Liver (tissue), 9 donors: ENCODE measurements around the gene PAPPA. TPM values are rescaled to one million over a fixed set of nuclear protein-coding genes. Genes with fewer than 3 reads are reported as not detected.

Source experiments
- DNase-seq: peaks from one replicate; pipeline ENCODE4 v3.0.0-alpha.2; 2017; ENCODE audit warnings: low spot score
- H3K27ac ChIP-seq, 2 donors: one replicate each; pipeline ENCODE4 v1.7.0; 2013; ENCODE audit warnings: inconsistent platforms in 2 of 2, low read length in 2 of 2, control low read depth in 1 of 2, low read depth in 1 of 2, mild to moderate bottlenecking in 1 of 2
- H3K27me3 ChIP-seq, 4 donors: one replicate each; pipeline versions ENCODE4 v1.6.1 to v1.7.0; 2013; ENCODE audit warnings: low read length in 3 of 4, inconsistent platforms in 1 of 4, mild to moderate bottlenecking in 1 of 4, moderate library complexity in 1 of 4; ENCODE audit not compliant: control insufficient read depth in 4 of 4, insufficient read depth in 4 of 4
- H3K36me3 ChIP-seq, 4 donors: one replicate each; pipeline versions ENCODE4 v1.6.1 to v1.7.0; 2013; ENCODE audit warnings: low read length in 3 of 4, mild to moderate bottlenecking in 3 of 4, low read depth in 1 of 4, moderate library complexity in 1 of 4; ENCODE audit not compliant: control insufficient read depth in 4 of 4, insufficient read depth in 3 of 4
- H3K4me1 ChIP-seq, 4 donors: one replicate each; pipeline versions ENCODE4 v1.6.1 to v1.7.0; 2013; ENCODE audit warnings: low read length in 3 of 4, mild to moderate bottlenecking in 3 of 4, moderate library complexity in 1 of 4; ENCODE audit not compliant: control insufficient read depth in 4 of 4, insufficient read depth in 4 of 4
- H3K4me3 ChIP-seq, 3 donors: one replicate each; pipeline versions ENCODE4 v1.6.1 to v1.7.0; 2013; ENCODE audit warnings: low read length in 3 of 3, control low read depth in 1 of 3, low read depth in 1 of 3, mild to moderate bottlenecking in 1 of 3
- H3K9ac ChIP-seq, 2 donors: one replicate each; pipeline ENCODE4 v1.7.0; 2013; ENCODE audit warnings: low read length in 2 of 2, mild to moderate bottlenecking in 2 of 2, moderate library complexity in 2 of 2, control low read depth in 1 of 2, low read depth in 1 of 2
- H3K9me3 ChIP-seq, 4 donors: one replicate each; pipeline versions ENCODE4 v1.6.1 to v1.7.0; 2013; ENCODE audit warnings: low read length in 3 of 4; ENCODE audit not compliant: control insufficient read depth in 4 of 4
- ATF3 ChIP-seq: IDR thresholded peaks from 2 replicates; pipeline ENCODE4 v1.6.1; 2016; ENCODE audit warnings: antibody characterized with exemption
- EGR1 ChIP-seq, 2 donors: IDR thresholded peaks; 2 replicates each; pipeline ENCODE4 v1.6.1; 2016 to 2018; ENCODE audit warnings: antibody characterized with exemption in 2 of 2, low read depth in 2 of 2
- FOXA1 ChIP-seq: IDR thresholded peaks from 2 replicates; pipeline ENCODE4 v1.6.1; 2016; ENCODE audit warnings: antibody characterized with exemption
- FOXA2 ChIP-seq: IDR thresholded peaks from 2 replicates; pipeline ENCODE4 v1.6.1; 2016; ENCODE audit warnings: antibody characterized with exemption
- GABPA ChIP-seq, 2 donors: IDR thresholded peaks in 1 of 2; conservative IDR thresholded peaks in 1 of 2; 2 replicates each; pipeline ENCODE4 v1.6.1; 2016; ENCODE audit warnings: antibody characterized with exemption in 2 of 2, mild to moderate bottlenecking in 1 of 2, moderate library complexity in 1 of 2
- HNF4A ChIP-seq, 2 donors: conservative IDR thresholded peaks; 2 replicates each; pipeline ENCODE4 v1.6.1; 2016; ENCODE audit warnings: antibody characterized with exemption in 2 of 2, mild to moderate bottlenecking in 2 of 2
- HNF4G ChIP-seq: IDR thresholded peaks from 2 replicates; pipeline ENCODE4 v1.6.1; 2016; ENCODE audit warnings: antibody characterized with exemption
- JUND ChIP-seq, 2 donors: IDR thresholded peaks; 2 replicates each; pipeline ENCODE4 v1.6.1; 2016; ENCODE audit warnings: antibody characterized with exemption in 2 of 2
- MAX ChIP-seq: IDR thresholded peaks from 2 replicates; pipeline ENCODE4 v1.6.1; 2016; ENCODE audit warnings: antibody characterized with exemption
- NR2F2 ChIP-seq: IDR thresholded peaks from 2 replicates; pipeline ENCODE4 v1.6.1; 2016; ENCODE audit warnings: antibody characterized with exemption
- RAD21 ChIP-seq, 2 donors: IDR thresholded peaks; 2 replicates each; pipeline ENCODE4 v1.6.1; 2016; ENCODE audit warnings: antibody characterized with exemption in 2 of 2, mild to moderate bottlenecking in 2 of 2
- REST ChIP-seq: IDR thresholded peaks from 2 replicates; pipeline ENCODE4 v1.6.1; 2016; ENCODE audit warnings: antibody characterized with exemption, mild to moderate bottlenecking
- SP1 ChIP-seq: IDR thresholded peaks from 2 replicates; pipeline ENCODE4 v1.6.1; 2018; ENCODE audit warnings: antibody characterized with exemption, mild to moderate bottlenecking
- TAF1 ChIP-seq: conservative IDR thresholded peaks from 2 replicates; pipeline ENCODE4 v1.6.1; 2016; ENCODE audit warnings: antibody characterized with exemption, mild to moderate bottlenecking
- YY1 ChIP-seq: IDR thresholded peaks from 2 replicates; pipeline ENCODE4 v1.6.1; 2016; ENCODE audit warnings: antibody characterized with exemption, mild to moderate bottlenecking
- ZBTB33 ChIP-seq: IDR thresholded peaks from 2 replicates; pipeline ENCODE4 v1.6.1; 2016; ENCODE audit warnings: antibody characterized with exemption
- WGBS: extraction: QIAGEN DNeasy Blood & Tissue Kit; methylation state at CpG from one replicate; pipeline ENCODE4 v1.1.7; 2013; 5-methylcytosine and 5-hydroxymethylcytosine counted together
- polyA plus RNA-seq, 2 donors: library from polyadenylated mRNA; stranded (reverse) in 1 of 2; unstranded in 1 of 2; fragments of 200-250 nt in 1 of 2; fragments of >200 nt in 1 of 2; fragmentation: Nextera tagmentation in 1 of 2; extraction: Ambion mirVana in 1 of 2; gene quantifications; one replicate each; pipeline versions ENCODE4 v1.2.1 to v1.2.3, GENCODE V29; 2013 to 2015
- total RNA-seq, 2 donors: library from RNA; depleted of rRNA; stranded (reverse); fragments of >200 nt; gene quantifications; one replicate each; pipeline ENCODE4 v1.2.3, GENCODE V29; 2014
- TF ChIP-seq, protein P1 (sequence below): fragments of 150-350 bp; IDR thresholded peaks from 2 replicates; pipeline ENCODE4 v1.5.1; 2017; ENCODE audit warnings: improper control_type of control experiment, low read depth, low read length; ENCODE audit not compliant: missing input control
- donor health status: healthy.
- donor health status: healthy.
- donor health status: healthy.
- donor health status: healthy.
- donor health status: healthy.

The PAPPA gene
- total and polyA plus RNA-seq, 4 donors = 0.03 to 0.33 (median 0.20) TPM

- 85% methylated on average over 8 of the region's 8 CpGs for WGBS
- TF ChIP-seq, protein P1, sequence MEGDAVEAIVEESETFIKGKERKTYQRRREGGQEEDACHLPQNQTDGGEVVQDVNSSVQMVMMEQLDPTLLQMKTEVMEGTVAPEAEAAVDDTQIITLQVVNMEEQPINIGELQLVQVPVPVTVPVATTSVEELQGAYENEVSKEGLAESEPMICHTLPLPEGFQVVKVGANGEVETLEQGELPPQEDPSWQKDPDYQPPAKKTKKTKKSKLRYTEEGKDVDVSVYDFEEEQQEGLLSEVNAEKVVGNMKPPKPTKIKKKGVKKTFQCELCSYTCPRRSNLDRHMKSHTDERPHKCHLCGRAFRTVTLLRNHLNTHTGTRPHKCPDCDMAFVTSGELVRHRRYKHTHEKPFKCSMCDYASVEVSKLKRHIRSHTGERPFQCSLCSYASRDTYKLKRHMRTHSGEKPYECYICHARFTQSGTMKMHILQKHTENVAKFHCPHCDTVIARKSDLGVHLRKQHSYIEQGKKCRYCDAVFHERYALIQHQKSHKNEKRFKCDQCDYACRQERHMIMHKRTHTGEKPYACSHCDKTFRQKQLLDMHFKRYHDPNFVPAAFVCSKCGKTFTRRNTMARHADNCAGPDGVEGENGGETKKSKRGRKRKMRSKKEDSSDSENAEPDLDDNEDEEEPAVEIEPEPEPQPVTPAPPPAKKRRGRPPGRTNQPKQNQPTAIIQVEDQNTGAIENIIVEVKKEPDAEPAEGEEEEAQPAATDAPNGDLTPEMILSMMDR = no peak
- no peak for TF ChIP-seq SP1
- no peak for TF ChIP-seq TAF1
- no peak for TF ChIP-seq JUND (IDR thresholded peaks at IDR 0.05)
- no peak for TF ChIP-seq HNF4A (conservative IDR thresholded peaks at IDR 0.05)
- no peak for TF ChIP-seq GABPA (IDR thresholded peaks at IDR 0.05 in 1 of 2, conservative IDR thresholded peaks at IDR 0.05 in 1 of 2)
- no peak for TF ChIP-seq RAD21 (IDR thresholded peaks at IDR 0.05)
- no peak for TF ChIP-seq FOXA1
- TF ChIP-seq FOXA2 = no peak
- TF ChIP-seq NR2F2 = no peak
- no peak for TF ChIP-seq MAX
- TF ChIP-seq ZBTB33 = no peak
- no peak for TF ChIP-seq EGR1 (IDR thresholded peaks at IDR 0.05; ENCODE audit: low read depth in 2 of 2)
- no peak for TF ChIP-seq REST
- no peak for TF ChIP-seq YY1
- no peak for TF ChIP-seq ATF3
- TF ChIP-seq HNF4G = no peak
- H3K4me3 ChIP-seq = no peak overlapping the region
- H3K27me3 ChIP-seq = no peaks in the 10 kb centered on the region
- DNase-seq = no peak
- no peak overlapping the region for H3K9ac ChIP-seq
- H3K36me3 ChIP-seq = no peaks in the 10 kb centered on the region
- no peaks in the 10 kb centered on the region for H3K4me1 ChIP-seq
- H3K9me3 ChIP-seq = no peaks in the 10 kb centered on the region
- H3K27ac ChIP-seq = no peak overlapping the region
Observed at GRCh38 chr9:116377179-116377798, 223.7 kb downstream of the PAPPA start.
